Measurements from ENCODE around the gene AK4. TPM values are rescaled to one million over a fixed set of nuclear protein-coding genes. Genes with fewer than 3 reads are reported as not detected.

AK4 gene
- total RNA-seq, 1 donor from 2014 or later, result 10.5 TPM

DNA sequence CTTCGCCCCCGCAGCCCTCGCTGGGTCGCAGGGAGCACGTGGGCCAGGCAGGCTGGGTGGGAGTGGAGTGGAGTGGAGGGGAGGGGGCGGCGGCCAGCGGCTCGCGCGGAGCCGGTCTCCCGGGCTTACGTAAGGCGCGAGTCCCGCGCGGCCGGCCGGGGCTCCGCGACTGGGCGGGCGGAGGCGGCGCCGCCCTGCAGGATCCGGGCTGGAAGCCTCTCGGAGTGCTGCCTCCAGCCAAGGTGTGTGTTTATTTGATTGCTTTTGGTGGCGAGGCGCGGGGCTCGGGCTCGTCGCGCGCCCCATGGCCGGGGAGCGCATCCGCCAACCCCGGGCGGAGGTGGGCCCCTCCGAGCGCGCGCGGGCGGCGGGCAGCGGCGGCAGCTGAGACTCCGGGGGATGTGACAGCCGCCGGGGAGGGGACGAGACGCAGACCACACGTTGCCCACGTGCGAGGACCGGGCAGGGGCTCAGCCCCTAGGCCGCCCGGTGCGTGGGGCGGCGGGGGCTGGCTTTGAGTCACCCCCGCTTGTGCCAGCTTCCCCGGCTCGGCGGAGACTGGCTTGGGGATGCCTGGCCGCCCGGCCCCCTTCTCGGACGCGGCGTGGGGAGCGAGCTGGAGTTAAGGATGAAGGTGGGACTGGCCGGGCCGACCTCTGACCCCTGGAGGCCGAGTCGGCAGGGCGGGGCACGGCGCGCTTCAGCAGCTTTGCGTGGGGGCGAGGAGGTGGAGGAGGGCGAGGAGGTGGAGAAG, 402 bp upstream of the AK4 start:
- Mint-ChIP-seq H3K27me3 (ENCODE audit: low read depth) (peaks cover 72% of the 10 kb centered on the region), H3K27ac (ENCODE audit: unreplicated experiment) (no peak overlapping the region), H3K4me3 (peak overlapping the region; percentile 85), H3K36me3 (ENCODE audit: low read depth) (no peaks in the 10 kb centered on the region), H3K4me1 (peaks cover 23% of the 10 kb centered on the region), H3K9me3 (no peaks in the 10 kb centered on the region)
- TF ChIP-seq, protein P1, sequence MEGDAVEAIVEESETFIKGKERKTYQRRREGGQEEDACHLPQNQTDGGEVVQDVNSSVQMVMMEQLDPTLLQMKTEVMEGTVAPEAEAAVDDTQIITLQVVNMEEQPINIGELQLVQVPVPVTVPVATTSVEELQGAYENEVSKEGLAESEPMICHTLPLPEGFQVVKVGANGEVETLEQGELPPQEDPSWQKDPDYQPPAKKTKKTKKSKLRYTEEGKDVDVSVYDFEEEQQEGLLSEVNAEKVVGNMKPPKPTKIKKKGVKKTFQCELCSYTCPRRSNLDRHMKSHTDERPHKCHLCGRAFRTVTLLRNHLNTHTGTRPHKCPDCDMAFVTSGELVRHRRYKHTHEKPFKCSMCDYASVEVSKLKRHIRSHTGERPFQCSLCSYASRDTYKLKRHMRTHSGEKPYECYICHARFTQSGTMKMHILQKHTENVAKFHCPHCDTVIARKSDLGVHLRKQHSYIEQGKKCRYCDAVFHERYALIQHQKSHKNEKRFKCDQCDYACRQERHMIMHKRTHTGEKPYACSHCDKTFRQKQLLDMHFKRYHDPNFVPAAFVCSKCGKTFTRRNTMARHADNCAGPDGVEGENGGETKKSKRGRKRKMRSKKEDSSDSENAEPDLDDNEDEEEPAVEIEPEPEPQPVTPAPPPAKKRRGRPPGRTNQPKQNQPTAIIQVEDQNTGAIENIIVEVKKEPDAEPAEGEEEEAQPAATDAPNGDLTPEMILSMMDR (conservative IDR thresholded peaks at IDR 0.05), result no peak
- DNase-seq (ENCODE audit: low read depth, low spot score), result peak; percentile 26

DNA sequence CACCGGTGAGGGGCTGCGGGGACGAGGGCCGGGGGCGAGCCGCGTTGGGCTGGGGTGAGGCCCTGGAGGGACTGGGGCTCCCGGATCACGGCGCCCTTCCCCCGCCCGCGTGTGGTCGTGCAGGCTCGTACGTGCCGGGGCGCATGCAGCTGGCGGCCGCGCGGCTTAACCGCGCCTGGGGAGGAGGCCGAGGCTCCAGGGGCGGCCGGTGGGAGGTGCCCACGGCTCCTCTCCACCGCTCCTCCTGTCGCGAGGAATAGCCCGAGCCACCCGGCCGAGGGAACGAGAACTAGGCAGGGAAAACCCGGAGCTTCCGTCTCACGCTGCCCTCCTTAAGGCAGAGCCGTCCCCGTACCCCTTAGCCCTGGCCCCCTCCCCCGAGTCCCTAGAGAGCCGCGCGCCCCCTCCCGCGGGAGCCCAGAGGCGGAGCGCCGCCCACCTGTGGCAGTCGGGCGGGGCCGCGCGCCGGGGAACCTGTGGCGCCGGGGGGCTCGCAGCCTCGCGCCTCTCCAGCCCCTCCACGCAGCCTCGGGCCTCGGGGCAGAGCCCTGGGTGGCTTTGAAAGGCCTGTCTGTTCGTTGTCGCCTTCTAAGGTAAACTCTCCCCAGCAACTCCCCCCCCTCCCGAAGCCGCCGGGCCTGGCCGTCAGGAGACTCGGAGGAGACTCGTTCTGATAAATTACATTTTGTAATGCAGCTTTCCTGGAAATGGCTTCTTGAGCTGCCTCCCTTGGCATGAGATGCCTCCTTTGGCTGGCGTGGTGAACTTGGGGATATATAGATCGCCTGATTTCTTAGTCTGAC, 746 bp downstream of the AK4 start:
- no peak overlapping the region for H3K27ac Mint-ChIP-seq (ENCODE audit: unreplicated experiment)
- no peaks in the 10 kb centered on the region for H3K9me3 Mint-ChIP-seq
- H3K36me3 Mint-ChIP-seq (ENCODE audit: low read depth), result no peaks in the 10 kb centered on the region
- peaks cover 81% of the 10 kb centered on the region for H3K27me3 Mint-ChIP-seq (ENCODE audit: low read depth)
- H3K4me3 Mint-ChIP-seq, result peak overlapping the region; percentile 88
- peak; percentile 17 for DNase-seq (ENCODE audit: low read depth, low spot score)
- peaks cover 23% of the 10 kb centered on the region for H3K4me1 Mint-ChIP-seq
- TF ChIP-seq, protein P1 (conservative IDR thresholded peaks at IDR 0.05), result no peak

DNA sequence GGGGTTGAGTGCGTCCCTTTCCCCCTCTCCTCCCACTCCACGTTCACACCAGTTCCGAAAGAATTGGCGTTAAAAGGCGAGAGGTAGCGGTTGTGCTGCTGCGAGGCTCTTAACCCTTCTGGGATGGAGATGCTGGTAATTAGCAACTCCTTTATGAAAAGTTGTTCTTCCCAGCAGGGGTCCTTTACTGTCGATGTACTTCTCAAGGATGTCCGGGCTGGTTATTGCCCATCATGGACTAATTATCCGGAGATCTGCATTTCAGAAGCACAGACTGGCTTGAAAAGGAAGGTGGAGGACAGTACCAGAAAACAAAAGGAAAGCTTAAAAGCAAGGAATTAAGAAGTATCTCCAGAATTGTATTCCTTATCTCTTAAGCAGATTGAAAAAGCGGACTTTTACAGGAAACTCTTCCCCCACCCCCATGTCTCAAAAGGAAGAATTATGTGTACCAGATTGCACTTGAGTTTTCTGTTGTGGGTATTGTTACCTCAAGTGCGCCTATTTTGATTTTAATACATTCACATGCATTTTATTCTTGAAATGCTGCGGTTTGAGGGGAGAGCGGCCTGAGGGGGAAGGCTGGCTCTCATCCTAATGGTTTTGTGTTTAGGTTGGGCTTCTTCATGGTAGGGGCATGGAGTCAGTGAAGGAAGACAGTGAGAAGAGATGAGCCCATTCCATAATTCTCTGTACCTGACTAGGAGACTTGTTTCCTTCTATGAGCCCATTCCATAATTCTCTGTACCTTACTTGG, 1.5 kb downstream of the AK4 start:
- peaks cover 80% of the 10 kb centered on the region for H3K27me3 Mint-ChIP-seq (ENCODE audit: low read depth)
- H3K9me3 Mint-ChIP-seq, result no peaks in the 10 kb centered on the region
- peaks cover 23% of the 10 kb centered on the region for H3K4me1 Mint-ChIP-seq
- peak overlapping the region; percentile 88 for H3K4me3 Mint-ChIP-seq
- TF ChIP-seq, protein P1 (conservative IDR thresholded peaks at IDR 0.05), result no peak
- no peak overlapping the region for H3K27ac Mint-ChIP-seq (ENCODE audit: unreplicated experiment)
- no peak for DNase-seq (ENCODE audit: low read depth, low spot score)
- H3K36me3 Mint-ChIP-seq (ENCODE audit: low read depth), result no peaks in the 10 kb centered on the region

DNA sequence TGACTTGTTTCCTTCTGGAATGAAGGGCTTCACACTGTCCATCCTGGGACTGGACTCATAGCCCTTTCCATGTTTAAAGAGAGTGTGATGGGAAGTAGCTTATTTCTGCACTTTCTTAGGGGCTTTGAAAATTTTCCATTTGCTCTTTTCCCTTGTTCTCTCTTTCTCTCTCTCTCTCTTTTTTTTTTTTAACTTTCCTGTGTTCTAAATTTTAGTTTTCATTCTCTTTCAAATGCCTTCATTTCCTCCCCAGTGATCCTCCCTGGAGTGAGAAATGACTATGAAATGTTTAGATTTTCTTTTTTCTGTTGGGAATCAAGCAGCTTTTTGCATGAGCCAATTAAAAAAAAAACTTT, 2.1 kb downstream of the AK4 start:
- no peak for DNase-seq (ENCODE audit: low read depth, low spot score)
- peaks cover 23% of the 10 kb centered on the region for H3K4me1 Mint-ChIP-seq
- no peaks in the 10 kb centered on the region for H3K9me3 Mint-ChIP-seq
- H3K4me3 Mint-ChIP-seq, result peak overlapping the region; percentile 88
- H3K27me3 Mint-ChIP-seq (ENCODE audit: low read depth), result peaks cover 75% of the 10 kb centered on the region
- H3K27ac Mint-ChIP-seq (ENCODE audit: unreplicated experiment), result no peak overlapping the region
- no peaks in the 10 kb centered on the region for H3K36me3 Mint-ChIP-seq (ENCODE audit: low read depth)
- TF ChIP-seq, protein P1 (conservative IDR thresholded peaks at IDR 0.05), result no peak

DNA sequence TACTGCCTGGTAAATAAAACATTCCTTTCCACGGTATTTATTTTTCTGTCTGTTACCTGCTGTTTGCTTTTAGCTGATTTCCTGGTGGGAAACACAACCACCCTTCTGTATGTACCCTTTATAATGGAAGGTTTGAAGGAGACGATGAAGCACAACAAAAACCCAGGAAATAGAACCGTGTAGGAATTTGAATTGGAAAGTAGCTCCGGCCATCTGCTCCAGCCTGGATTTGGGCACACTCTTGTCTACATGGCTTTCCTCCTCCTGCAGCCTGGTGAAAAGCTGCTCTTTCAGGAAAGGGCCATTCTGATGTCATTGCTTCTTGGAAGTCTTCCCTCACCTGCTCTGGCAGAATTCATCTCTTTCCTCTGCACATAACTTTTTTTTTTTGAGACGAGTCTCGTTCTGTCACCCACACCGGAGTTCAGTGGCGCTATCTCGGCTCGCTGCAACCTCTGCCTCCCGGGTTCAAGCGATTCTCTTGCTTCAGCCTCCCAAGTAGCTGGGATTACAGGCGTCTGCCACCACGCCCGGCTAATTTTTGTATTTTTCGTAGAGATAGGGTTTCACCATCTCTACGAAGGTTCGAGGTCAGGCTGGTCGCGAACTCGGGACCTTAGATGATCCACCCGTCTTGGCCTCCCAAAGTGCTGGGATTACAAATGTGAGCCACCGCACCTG, 2.7 kb downstream of the AK4 start:
- H3K4me3 Mint-ChIP-seq, result peak overlapping the region; percentile 66
- peaks cover 69% of the 10 kb centered on the region for H3K27me3 Mint-ChIP-seq (ENCODE audit: low read depth)
- no peak for DNase-seq (ENCODE audit: low read depth, low spot score)
- H3K27ac Mint-ChIP-seq (ENCODE audit: unreplicated experiment), result no peak overlapping the region
- H3K4me1 Mint-ChIP-seq, result peaks cover 23% of the 10 kb centered on the region
- TF ChIP-seq, protein P1 (conservative IDR thresholded peaks at IDR 0.05), result no peak
- no peaks in the 10 kb centered on the region for H3K9me3 Mint-ChIP-seq
- no peaks in the 10 kb centered on the region for H3K36me3 Mint-ChIP-seq (ENCODE audit: low read depth)

Measured in neural crest cell (in vitro differentiated cells).